ENCODE measurements around the gene CAMK2B.

DNA sequence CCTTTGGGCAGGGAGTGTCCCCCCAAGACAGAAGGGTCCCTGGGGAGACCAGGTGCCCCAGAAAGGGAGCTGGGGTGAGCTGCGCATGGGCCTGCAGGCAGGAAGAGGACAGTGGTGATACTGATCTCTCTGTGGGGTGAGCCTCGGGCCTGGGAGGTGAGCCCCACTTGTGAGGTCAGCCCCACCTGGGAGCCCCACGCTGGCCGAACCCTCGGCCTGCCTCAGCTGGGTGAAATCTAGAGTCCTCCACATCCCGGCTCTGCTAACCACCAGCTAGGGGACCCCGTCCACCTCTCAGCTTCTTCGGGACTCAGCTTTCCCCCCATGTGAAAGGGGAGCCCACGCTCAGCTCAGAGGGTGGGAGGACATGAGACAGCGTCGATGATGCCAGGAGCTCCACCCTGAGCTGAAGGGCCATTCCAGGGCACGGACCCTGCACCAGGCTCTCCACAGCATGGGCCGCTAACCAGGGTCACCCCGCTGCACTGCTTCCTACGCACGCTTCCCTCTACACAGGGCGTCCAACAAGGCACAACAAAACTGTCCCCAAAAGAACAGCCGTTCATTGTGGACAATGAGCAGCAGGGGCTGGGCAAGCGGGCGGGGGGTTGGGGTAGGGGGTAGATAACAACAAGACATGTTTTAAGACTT is 48.7 kb downstream of the CAMK2B start:
- TF ChIP-seq, protein P1, sequence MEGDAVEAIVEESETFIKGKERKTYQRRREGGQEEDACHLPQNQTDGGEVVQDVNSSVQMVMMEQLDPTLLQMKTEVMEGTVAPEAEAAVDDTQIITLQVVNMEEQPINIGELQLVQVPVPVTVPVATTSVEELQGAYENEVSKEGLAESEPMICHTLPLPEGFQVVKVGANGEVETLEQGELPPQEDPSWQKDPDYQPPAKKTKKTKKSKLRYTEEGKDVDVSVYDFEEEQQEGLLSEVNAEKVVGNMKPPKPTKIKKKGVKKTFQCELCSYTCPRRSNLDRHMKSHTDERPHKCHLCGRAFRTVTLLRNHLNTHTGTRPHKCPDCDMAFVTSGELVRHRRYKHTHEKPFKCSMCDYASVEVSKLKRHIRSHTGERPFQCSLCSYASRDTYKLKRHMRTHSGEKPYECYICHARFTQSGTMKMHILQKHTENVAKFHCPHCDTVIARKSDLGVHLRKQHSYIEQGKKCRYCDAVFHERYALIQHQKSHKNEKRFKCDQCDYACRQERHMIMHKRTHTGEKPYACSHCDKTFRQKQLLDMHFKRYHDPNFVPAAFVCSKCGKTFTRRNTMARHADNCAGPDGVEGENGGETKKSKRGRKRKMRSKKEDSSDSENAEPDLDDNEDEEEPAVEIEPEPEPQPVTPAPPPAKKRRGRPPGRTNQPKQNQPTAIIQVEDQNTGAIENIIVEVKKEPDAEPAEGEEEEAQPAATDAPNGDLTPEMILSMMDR (IDR thresholded peaks at IDR 0.05; ENCODE audit: low read depth, low read length, poor library complexity, severe bottlenecking), result no peak
- TF ChIP-seq EZH2phosphoT487 (IDR thresholded peaks at IDR 0.05; ENCODE audit: borderline replicate concordance, low read length), result no peak
